Transverse colon (tissue), 4 donors: ENCODE data around the gene LRFN5.

Experiments
- EP300 ChIP-seq: sonication (generic); formaldehyde crosslinking; IDR thresholded peaks from one replicate; pipeline ENCODE4 v1.6.1; 2017; ENCODE audit warnings: antibody characterized with exemption, low read depth
- POLR2A ChIP-seq: fragments of 450-650 bp; IDR thresholded peaks from one replicate; pipeline ENCODE4 v1.6.1; 2016; ENCODE audit warnings: antibody characterized with exemption, mild to moderate bottlenecking, moderate library complexity
- POLR2AphosphoS5 ChIP-seq, 3 donors: sonication (generic); formaldehyde crosslinking; IDR thresholded peaks; one replicate each; pipeline ENCODE4 v1.6.1; 2016; ENCODE audit warnings: antibody characterized with exemption in 3 of 3
- TF ChIP-seq, protein P1 (sequence below), 5 experiments: fragments of 200-600 bp in 3 of 5; fragments of 450-650 bp in 2 of 5; sonication (generic) in 3 of 5; IDR thresholded peaks; 1 replicate in 2 of 5; 2 replicates in 3 of 5; pipeline ENCODE4 v1.5.1; 2016 to 2017; ENCODE audit warnings: antibody characterized with exemption in 5 of 5, inconsistent platforms in 3 of 5, mild to moderate bottlenecking in 2 of 5, moderate library complexity in 1 of 5

DNA sequence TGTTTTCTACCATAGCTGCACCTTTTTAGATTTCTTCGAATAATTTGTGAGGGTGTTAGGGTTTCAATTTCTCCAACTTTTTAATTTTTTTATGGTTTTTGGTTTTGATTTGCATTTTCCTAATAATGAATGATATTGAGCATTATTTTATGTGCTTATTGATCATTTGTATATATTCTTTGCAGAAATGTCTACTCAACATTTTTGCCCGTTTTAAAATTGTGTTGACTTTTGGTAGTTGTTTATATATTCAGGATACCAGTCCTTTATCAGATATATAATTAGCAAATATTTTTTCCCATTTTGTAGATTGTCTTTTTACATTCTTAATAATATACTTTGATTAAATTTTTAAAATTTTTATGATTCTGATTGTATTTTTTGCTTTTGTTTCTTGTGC, 306.7 kb downstream of the LRFN5 start:
- no peak for TF ChIP-seq POLR2A
- TF ChIP-seq, protein P1, sequence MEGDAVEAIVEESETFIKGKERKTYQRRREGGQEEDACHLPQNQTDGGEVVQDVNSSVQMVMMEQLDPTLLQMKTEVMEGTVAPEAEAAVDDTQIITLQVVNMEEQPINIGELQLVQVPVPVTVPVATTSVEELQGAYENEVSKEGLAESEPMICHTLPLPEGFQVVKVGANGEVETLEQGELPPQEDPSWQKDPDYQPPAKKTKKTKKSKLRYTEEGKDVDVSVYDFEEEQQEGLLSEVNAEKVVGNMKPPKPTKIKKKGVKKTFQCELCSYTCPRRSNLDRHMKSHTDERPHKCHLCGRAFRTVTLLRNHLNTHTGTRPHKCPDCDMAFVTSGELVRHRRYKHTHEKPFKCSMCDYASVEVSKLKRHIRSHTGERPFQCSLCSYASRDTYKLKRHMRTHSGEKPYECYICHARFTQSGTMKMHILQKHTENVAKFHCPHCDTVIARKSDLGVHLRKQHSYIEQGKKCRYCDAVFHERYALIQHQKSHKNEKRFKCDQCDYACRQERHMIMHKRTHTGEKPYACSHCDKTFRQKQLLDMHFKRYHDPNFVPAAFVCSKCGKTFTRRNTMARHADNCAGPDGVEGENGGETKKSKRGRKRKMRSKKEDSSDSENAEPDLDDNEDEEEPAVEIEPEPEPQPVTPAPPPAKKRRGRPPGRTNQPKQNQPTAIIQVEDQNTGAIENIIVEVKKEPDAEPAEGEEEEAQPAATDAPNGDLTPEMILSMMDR (IDR thresholded peaks at IDR 0.05), result no peak
- TF ChIP-seq EP300, result no peak
- no peak for TF ChIP-seq POLR2AphosphoS5 (IDR thresholded peaks at IDR 0.05)
